ENCODE data around the gene ADGRL2.

GRCh38 chr1:81920886-81921285 is 120.2 kb downstream of the ADGRL2 start:
- no peak for TF ChIP-seq CTCF (conservative IDR thresholded peaks at IDR 0.05)
- no peak for TF ChIP-seq EZH2 (IDR thresholded peaks at IDR 0.05; ENCODE audit: low read depth)
